Lung (tissue), 12 donors: Measurements from ENCODE around the gene LEMD2. TPM values are rescaled to one million over a fixed set of nuclear protein-coding genes. Genes with fewer than 3 reads are reported as not detected.
A peak's percentile ranks its signal among the peaks of the same experiment; 100 is the strongest.

Experiments used
- ATAC-seq: fragments of 200-7000 bp; cut with Tn5 transposase; one replicate; pipeline ENCODE4 v1.9.1; 2020; ENCODE audit warnings: moderate number of reproducible peaks; ENCODE audit not compliant: insufficient read depth, low FRiP score
- DNase-seq, 3 donors: peaks; one replicate each; pipeline ENCODE4 v3.0.0-alpha.2; 2013 to 2017
- H3K27ac ChIP-seq, 2 donors: one replicate each; pipeline ENCODE4 v1.5.1; 2013; ENCODE audit warnings: mild to moderate bottlenecking in 2 of 2, moderate library complexity in 2 of 2, control low read depth in 1 of 2, inconsistent platforms in 1 of 2, low read depth in 1 of 2, low read length in 1 of 2
- H3K27me3 ChIP-seq, 3 donors: one replicate each; pipeline ENCODE4 v1.5.1; 2013; ENCODE audit warnings: low read length in 2 of 3; ENCODE audit not compliant: control insufficient read depth in 3 of 3, insufficient read depth in 3 of 3
- H3K36me3 ChIP-seq, 4 donors: one replicate each; pipeline ENCODE4 v1.5.1; 2013; ENCODE audit warnings: low read length in 4 of 4, mild to moderate bottlenecking in 1 of 4, moderate library complexity in 1 of 4; ENCODE audit not compliant: control insufficient read depth in 4 of 4, insufficient read depth in 4 of 4
- H3K4me1 ChIP-seq, 5 donors: one replicate each; pipeline ENCODE4 v1.5.1; 2013; ENCODE audit warnings: low read length in 5 of 5, mild to moderate bottlenecking in 2 of 5, moderate library complexity in 1 of 5; ENCODE audit not compliant: control insufficient read depth in 5 of 5, insufficient read depth in 5 of 5
- H3K4me3 ChIP-seq: one replicate; pipeline ENCODE4 v1.5.1; 2013; ENCODE audit warnings: mild to moderate bottlenecking, control low read depth, moderate library complexity
- H3K9ac ChIP-seq, 2 donors: one replicate each; pipeline ENCODE4 v1.5.1; 2013; ENCODE audit warnings: low read length in 2 of 2, control low read depth in 1 of 2; ENCODE audit not compliant: insufficient read depth in 1 of 2
- H3K9me3 ChIP-seq, 4 donors: one replicate each; pipeline ENCODE4 v1.5.1; 2013; ENCODE audit warnings: low read length in 3 of 4, mild to moderate bottlenecking in 1 of 4, moderate library complexity in 1 of 4; ENCODE audit not compliant: control insufficient read depth in 4 of 4, insufficient read depth in 3 of 4
- WGBS, 2 donors: extraction: QIAGEN DNeasy Blood & Tissue Kit; methylation state at CpG; one replicate each; pipeline ENCODE4 v1.1.7; 2013; 5-methylcytosine and 5-hydroxymethylcytosine counted together
- polyA plus RNA-seq, 2 donors: library from polyadenylated mRNA; stranded (reverse); fragments of 200-250 nt; gene quantifications; one replicate each; pipeline ENCODE4 v1.2.1, GENCODE V29; 2013
- total RNA-seq, 2 donors: library from RNA; depleted of rRNA in 1 of 2; stranded (reverse); fragments of >200 nt in 1 of 2; gene quantifications; one replicate each; pipeline ENCODE4 v1.2.1, GENCODE V29; 2014 to 2021
- TF ChIP-seq, protein P1 (sequence below): IDR thresholded peaks from 2 replicates; pipeline ENCODE4 v1.5.1; 2012; ENCODE audit warnings: mild to moderate bottlenecking; ENCODE audit errors: control extremely low read depth, extremely low read depth
- donor health status: control.
- donor health status: control.
- donor health status: Bipolar disorder and iron deficiency.
- donor health status: healthy.
- donor health status: DM: yes; HTN: yes; CAD: no.

Gene LEMD2
- total and polyA plus RNA-seq, 4 donors: 52.1 to 63.6 (median 54.5) TPM

GRCh38 chr6:33763483-33763882 is 25.4 kb downstream of the LEMD2 start:
- WGBS, 2 donors: 65 to 70% methylated on average over 6 of the region's 6 CpGs
- TF ChIP-seq, protein P1, sequence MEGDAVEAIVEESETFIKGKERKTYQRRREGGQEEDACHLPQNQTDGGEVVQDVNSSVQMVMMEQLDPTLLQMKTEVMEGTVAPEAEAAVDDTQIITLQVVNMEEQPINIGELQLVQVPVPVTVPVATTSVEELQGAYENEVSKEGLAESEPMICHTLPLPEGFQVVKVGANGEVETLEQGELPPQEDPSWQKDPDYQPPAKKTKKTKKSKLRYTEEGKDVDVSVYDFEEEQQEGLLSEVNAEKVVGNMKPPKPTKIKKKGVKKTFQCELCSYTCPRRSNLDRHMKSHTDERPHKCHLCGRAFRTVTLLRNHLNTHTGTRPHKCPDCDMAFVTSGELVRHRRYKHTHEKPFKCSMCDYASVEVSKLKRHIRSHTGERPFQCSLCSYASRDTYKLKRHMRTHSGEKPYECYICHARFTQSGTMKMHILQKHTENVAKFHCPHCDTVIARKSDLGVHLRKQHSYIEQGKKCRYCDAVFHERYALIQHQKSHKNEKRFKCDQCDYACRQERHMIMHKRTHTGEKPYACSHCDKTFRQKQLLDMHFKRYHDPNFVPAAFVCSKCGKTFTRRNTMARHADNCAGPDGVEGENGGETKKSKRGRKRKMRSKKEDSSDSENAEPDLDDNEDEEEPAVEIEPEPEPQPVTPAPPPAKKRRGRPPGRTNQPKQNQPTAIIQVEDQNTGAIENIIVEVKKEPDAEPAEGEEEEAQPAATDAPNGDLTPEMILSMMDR: no peak
- H3K4me3 ChIP-seq: no peak overlapping the region
- peaks cover 0 to 58% (median 20%) of the 10 kb centered on the region in 5 donors for H3K4me1 ChIP-seq
- H3K27me3 ChIP-seq: no peaks in the 10 kb centered on the region
- H3K9ac ChIP-seq: no peak overlapping the region
- DNase-seq (no peak), ATAC-seq (no peak)
- H3K36me3 ChIP-seq: no peaks in the 10 kb centered on the region
- H3K9me3 ChIP-seq: peaks cover 0 to 5% (median 0%) of the 10 kb centered on the region in 4 donors
- no peak overlapping the region for H3K27ac ChIP-seq

DNA sequence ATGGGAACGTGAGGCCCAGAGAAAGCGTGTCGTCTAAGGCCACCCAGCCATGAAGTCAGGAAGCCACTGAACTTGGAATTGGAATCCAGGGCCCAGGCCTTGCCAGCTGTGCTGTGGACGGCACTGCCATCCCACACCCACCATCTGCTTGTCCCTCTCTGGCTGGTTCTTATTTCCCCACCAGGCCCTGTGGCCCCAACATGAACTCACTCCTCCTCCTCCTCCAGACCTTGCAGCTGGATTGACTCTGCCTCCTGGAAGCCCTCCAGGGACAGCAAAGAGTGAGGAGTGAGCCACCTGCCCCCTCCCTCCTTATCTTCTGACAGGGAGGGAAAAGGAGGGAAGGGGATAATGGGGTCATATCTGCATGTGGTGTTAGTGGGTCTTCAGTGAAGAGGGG is 26.2 kb downstream of the LEMD2 start:
- TF ChIP-seq, protein P1: no peak
- no peak overlapping the region for H3K27ac ChIP-seq
- H3K27me3 ChIP-seq: no peaks in the 10 kb centered on the region
- no peak overlapping the region for H3K4me3 ChIP-seq
- peaks cover 0 to 5% (median 0%) of the 10 kb centered on the region in 4 donors for H3K9me3 ChIP-seq
- peaks cover 0 to 57% (median 20%) of the 10 kb centered on the region in 5 donors for H3K4me1 ChIP-seq
- WGBS, 2 donors: 84 to 94% methylated on average over 4 of the region's 4 CpGs
- no peaks in the 10 kb centered on the region for H3K36me3 ChIP-seq
- ATAC-seq: no peak
- no peak overlapping the region for H3K9ac ChIP-seq
- DNase-seq: no peak

- peak; percentile 63 for ATAC-seq
- no peak overlapping the region for H3K9ac ChIP-seq
- WGBS, 2 donors: 51 to 65% methylated on average over 7 of the region's 7 CpGs
Observed at GRCh38 chr6:33761922-33762629, 26.9 kb downstream of the LEMD2 start.

More at GRCh38 chr6:33761922-33762629, 26.9 kb downstream of the LEMD2 start:
- peaks cover 0 to 52% (median 17%) of the 10 kb centered on the region in 5 donors for H3K4me1 ChIP-seq
- H3K4me3 ChIP-seq: no peak overlapping the region
- H3K27ac ChIP-seq: peak overlapping the region in 1 of 2 donors; percentile 76
- peaks cover 0 to 5% (median 0%) of the 10 kb centered on the region in 4 donors for H3K9me3 ChIP-seq
- H3K36me3 ChIP-seq: no peaks in the 10 kb centered on the region
- TF ChIP-seq, protein P1: no peak
- no peaks in the 10 kb centered on the region for H3K27me3 ChIP-seq
- peak; percentile 56 to 77 (median 67) for DNase-seq
